ENCODE data around the gene DISC1.

DISC1 gene

GRCh38 chr1:231750296-231750695, 123.7 kb downstream of the DISC1 start:
- Histone ChIP-seq H3K27me3 (ENCODE audit: insufficient read depth, poor library complexity, severe bottlenecking) (no peaks in the 10 kb centered on the region), H3K27ac (replicated peaks) (peak overlapping the region; percentile 47), H3K4me3 (replicated peaks; ENCODE audit: insufficient read depth, low read length) (no peak overlapping the region)
- DNase-seq (ENCODE audit: low read depth in 1 of 2, low spot score in 1 of 2) = no peak
- TF ChIP-seq, protein P1, sequence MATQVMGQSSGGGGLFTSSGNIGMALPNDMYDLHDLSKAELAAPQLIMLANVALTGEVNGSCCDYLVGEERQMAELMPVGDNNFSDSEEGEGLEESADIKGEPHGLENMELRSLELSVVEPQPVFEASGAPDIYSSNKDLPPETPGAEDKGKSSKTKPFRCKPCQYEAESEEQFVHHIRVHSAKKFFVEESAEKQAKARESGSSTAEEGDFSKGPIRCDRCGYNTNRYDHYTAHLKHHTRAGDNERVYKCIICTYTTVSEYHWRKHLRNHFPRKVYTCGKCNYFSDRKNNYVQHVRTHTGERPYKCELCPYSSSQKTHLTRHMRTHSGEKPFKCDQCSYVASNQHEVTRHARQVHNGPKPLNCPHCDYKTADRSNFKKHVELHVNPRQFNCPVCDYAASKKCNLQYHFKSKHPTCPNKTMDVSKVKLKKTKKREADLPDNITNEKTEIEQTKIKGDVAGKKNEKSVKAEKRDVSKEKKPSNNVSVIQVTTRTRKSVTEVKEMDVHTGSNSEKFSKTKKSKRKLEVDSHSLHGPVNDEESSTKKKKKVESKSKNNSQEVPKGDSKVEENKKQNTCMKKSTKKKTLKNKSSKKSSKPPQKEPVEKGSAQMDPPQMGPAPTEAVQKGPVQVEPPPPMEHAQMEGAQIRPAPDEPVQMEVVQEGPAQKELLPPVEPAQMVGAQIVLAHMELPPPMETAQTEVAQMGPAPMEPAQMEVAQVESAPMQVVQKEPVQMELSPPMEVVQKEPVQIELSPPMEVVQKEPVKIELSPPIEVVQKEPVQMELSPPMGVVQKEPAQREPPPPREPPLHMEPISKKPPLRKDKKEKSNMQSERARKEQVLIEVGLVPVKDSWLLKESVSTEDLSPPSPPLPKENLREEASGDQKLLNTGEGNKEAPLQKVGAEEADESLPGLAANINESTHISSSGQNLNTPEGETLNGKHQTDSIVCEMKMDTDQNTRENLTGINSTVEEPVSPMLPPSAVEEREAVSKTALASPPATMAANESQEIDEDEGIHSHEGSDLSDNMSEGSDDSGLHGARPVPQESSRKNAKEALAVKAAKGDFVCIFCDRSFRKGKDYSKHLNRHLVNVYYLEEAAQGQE (IDR thresholded peaks at IDR 0.05; ENCODE audit: insufficient replicate concordance, low read depth) = no peak
- TF ChIP-seq, protein P2, sequence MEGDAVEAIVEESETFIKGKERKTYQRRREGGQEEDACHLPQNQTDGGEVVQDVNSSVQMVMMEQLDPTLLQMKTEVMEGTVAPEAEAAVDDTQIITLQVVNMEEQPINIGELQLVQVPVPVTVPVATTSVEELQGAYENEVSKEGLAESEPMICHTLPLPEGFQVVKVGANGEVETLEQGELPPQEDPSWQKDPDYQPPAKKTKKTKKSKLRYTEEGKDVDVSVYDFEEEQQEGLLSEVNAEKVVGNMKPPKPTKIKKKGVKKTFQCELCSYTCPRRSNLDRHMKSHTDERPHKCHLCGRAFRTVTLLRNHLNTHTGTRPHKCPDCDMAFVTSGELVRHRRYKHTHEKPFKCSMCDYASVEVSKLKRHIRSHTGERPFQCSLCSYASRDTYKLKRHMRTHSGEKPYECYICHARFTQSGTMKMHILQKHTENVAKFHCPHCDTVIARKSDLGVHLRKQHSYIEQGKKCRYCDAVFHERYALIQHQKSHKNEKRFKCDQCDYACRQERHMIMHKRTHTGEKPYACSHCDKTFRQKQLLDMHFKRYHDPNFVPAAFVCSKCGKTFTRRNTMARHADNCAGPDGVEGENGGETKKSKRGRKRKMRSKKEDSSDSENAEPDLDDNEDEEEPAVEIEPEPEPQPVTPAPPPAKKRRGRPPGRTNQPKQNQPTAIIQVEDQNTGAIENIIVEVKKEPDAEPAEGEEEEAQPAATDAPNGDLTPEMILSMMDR (IDR thresholded peaks at IDR 0.05; ENCODE audit: insufficient read depth, low read length) = no peak
- TF ChIP-seq SPI1 (IDR thresholded peaks at IDR 0.05; ENCODE audit: borderline replicate concordance, low read depth) = no peak
- no peak for TF ChIP-seq POLR2AphosphoS5 (IDR thresholded peaks at IDR 0.05; ENCODE audit: low read depth)
- no peak for TF ChIP-seq GABPA (IDR thresholded peaks at IDR 0.05; ENCODE audit: low read depth)

- peak; percentile 67 to 77 for DNase-seq (ENCODE audit: low read depth in 1 of 2, low spot score in 1 of 2)
- TF ChIP-seq SPI1 (IDR thresholded peaks at IDR 0.05; ENCODE audit: borderline replicate concordance, low read depth) = peak; percentile 91
- TF ChIP-seq, protein P1 (IDR thresholded peaks at IDR 0.05; ENCODE audit: insufficient replicate concordance, low read depth) = no peak
- H3K27ac ChIP-seq (replicated peaks) = peak overlapping the region; percentile 47
- no peaks in the 10 kb centered on the region for H3K27me3 ChIP-seq (ENCODE audit: insufficient read depth, poor library complexity, severe bottlenecking)
- no peak overlapping the region for H3K4me3 ChIP-seq (replicated peaks; ENCODE audit: insufficient read depth, low read length)
These were observed 124.3 kb downstream of the DISC1 start for GRCh38 chr1:231750818-231751362.

DNA sequence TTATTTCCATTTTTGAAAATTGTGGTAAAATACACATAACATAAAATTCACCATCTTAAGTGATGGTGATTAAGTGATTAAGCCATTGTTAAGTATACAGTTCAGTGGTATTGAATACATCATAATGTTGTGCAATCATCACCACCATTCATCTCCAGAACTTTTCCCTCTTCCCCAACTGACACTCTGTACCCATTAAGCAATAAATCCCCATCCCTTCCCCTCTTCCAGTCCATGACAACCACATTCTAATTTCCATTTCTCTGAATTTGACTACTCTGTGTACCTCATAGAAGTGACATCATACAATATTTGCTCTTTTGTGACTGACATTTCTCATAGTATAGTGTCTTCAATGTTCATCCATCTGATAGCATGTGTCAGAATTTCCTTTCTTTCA, 124.8 kb downstream of the DISC1 start:
- no peak for TF ChIP-seq POLR2AphosphoS5 (IDR thresholded peaks at IDR 0.05; ENCODE audit: low read depth)
- no peak for TF ChIP-seq SPI1 (IDR thresholded peaks at IDR 0.05; ENCODE audit: borderline replicate concordance, low read depth)
- TF ChIP-seq, protein P2 (IDR thresholded peaks at IDR 0.05; ENCODE audit: insufficient read depth, low read length) = no peak
- TF ChIP-seq, protein P1 (IDR thresholded peaks at IDR 0.05; ENCODE audit: insufficient replicate concordance, low read depth) = no peak
- no peak for TF ChIP-seq GABPA (IDR thresholded peaks at IDR 0.05; ENCODE audit: low read depth)
- no peaks in the 10 kb centered on the region for H3K27me3 ChIP-seq (ENCODE audit: insufficient read depth, poor library complexity, severe bottlenecking)
- DNase-seq (ENCODE audit: low read depth in 1 of 2, low spot score in 1 of 2) = peak in 1 of 2 experiments; percentile 52
- H3K27ac ChIP-seq (replicated peaks) = peak overlapping the region; percentile 47
- H3K4me3 ChIP-seq (replicated peaks; ENCODE audit: insufficient read depth, low read length) = no peak overlapping the region

All from HL-60 (cell line).